SK-N-SH treated with all-trans-retinoic acid at 6 μM for 48 hours (cell line): Measurements from ENCODE around the gene DRD3.

Experiments used
- ARNTL ChIP-seq: fragments of 450-650 bp; formaldehyde crosslinking; IDR thresholded peaks from 2 replicates; pipeline ENCODE4 v1.5.0; 2020; ENCODE audit warnings: low read depth, mild to moderate bottlenecking, moderate library complexity, borderline replicate concordance
- CSDC2 ChIP-seq: fragments of 250-450 bp; sonication (Bioruptor Pico); IDR thresholded peaks from 2 replicates; pipeline ENCODE4 v1.5.0; 2020; ENCODE audit warnings: mild to moderate bottlenecking, moderate library complexity
- PATZ1 ChIP-seq: fragments of 250-450 bp; sonication (Bioruptor Pico); IDR thresholded peaks from 2 replicates; pipeline ENCODE4 v1.8.0; 2020; ENCODE audit warnings: mild to moderate bottlenecking, moderate library complexity, borderline replicate concordance
- RARB ChIP-seq: fragments of 250-450 bp; sonication (Bioruptor Pico); IDR thresholded peaks from 2 replicates; pipeline ENCODE4 v1.8.0; 2021; ENCODE audit warnings: mild to moderate bottlenecking, moderate library complexity
- TOX ChIP-seq: fragments of 250-450 bp; sonication (Bioruptor Pico); IDR thresholded peaks from 2 replicates; pipeline ENCODE4 v1.8.0; 2021; ENCODE audit warnings: mild to moderate bottlenecking, moderate library complexity, borderline replicate concordance
- ZFP3 ChIP-seq: fragments of 250-450 bp; sonication (Bioruptor Pico); IDR thresholded peaks from 2 replicates; pipeline ENCODE4 v1.5.0; 2020; ENCODE audit warnings: mild to moderate bottlenecking, moderate library complexity
- ZFP30 ChIP-seq: fragments of 450-650 bp; formaldehyde crosslinking; IDR thresholded peaks from 2 replicates; pipeline ENCODE4 v1.5.0; 2022; ENCODE audit warnings: mild to moderate bottlenecking, moderate library complexity

- no peak for TF ChIP-seq ZFP30 (CRISPR knock-in tag)
- no peak for TF ChIP-seq CSDC2 (CRISPR knock-in tag)
- TF ChIP-seq PATZ1 = no peak
- no peak for TF ChIP-seq TOX (CRISPR knock-in tag)
- no peak for TF ChIP-seq ZFP3 (CRISPR knock-in tag)
- no peak for TF ChIP-seq ARNTL (CRISPR knock-in tag)
- no peak for TF ChIP-seq RARB
These were observed 70.7 kb downstream of the DRD3 start for GRCh38 chr3:114108137-114108536.
